ENCODE data around the gene NDRG3. TPM values are rescaled to one million over a fixed set of nuclear protein-coding genes. Genes with fewer than 3 reads are reported as not detected.

The NDRG3 gene
- total and polyA plus RNA-seq, 8 donors = 7.0 to 16.9 (median 9.1) TPM

DNA sequence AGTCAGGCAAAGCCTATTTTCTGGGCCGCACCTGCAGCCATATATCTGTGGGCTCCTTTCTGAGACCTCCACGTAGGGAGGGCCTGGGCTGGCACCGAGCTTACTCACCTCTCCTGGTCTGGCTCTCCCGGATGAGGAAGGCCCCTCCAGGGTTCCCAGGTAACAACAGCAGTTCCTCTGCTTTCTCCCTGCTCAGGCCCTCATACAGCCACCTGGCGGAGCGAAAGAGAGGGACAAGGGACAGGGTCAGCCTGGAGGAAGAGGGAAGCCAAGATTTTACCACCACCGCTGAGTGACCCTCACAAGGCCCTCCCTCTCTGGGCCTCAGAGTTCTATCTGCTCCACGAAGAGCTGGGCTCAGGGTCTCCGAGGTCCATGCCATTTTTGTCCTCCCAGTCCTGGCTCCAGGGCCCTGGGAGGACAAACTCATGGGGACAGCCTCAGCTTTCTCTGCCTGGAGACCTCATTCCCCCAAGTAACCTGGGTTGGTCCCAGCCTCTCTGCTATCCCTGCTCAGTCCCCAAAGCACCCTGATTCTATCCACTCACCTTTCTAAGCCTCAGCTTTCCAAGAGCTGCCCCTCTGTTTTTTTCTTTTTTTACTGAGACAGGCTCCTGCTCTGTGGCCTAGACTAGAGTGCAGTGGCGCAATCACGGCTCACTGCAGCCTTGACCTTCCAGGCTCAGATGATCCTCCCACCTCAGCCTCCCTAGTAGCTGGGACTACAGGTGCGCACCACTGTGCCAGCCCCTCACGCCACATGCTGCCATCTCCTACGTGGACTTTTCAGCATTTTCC, 113.2 kb downstream of the NDRG3 start:
- Histone ChIP-seq H3K27ac (no peak overlapping the region), H3K36me3 (no peaks in the 10 kb centered on the region), H3K4me1 (no peaks in the 10 kb centered on the region), H3K4me3 (no peak overlapping the region), H3K27me3 (no peaks in the 10 kb centered on the region), H3K9me3 (no peaks in the 10 kb centered on the region)
- intact Hi-C loops (cut with DNase I) = no loop called here
- WGBS, 2 donors = 69 to 77% methylated on average over 14 of the region's 14 CpGs
- TF ChIP-seq, protein P1, sequence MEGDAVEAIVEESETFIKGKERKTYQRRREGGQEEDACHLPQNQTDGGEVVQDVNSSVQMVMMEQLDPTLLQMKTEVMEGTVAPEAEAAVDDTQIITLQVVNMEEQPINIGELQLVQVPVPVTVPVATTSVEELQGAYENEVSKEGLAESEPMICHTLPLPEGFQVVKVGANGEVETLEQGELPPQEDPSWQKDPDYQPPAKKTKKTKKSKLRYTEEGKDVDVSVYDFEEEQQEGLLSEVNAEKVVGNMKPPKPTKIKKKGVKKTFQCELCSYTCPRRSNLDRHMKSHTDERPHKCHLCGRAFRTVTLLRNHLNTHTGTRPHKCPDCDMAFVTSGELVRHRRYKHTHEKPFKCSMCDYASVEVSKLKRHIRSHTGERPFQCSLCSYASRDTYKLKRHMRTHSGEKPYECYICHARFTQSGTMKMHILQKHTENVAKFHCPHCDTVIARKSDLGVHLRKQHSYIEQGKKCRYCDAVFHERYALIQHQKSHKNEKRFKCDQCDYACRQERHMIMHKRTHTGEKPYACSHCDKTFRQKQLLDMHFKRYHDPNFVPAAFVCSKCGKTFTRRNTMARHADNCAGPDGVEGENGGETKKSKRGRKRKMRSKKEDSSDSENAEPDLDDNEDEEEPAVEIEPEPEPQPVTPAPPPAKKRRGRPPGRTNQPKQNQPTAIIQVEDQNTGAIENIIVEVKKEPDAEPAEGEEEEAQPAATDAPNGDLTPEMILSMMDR (IDR thresholded peaks at IDR 0.05) = no peak
- FAIRE-seq (no peak), ATAC-seq (peak in 2 of 4 donors; percentile 63 to 65), DNase-seq (no peak)

DNA sequence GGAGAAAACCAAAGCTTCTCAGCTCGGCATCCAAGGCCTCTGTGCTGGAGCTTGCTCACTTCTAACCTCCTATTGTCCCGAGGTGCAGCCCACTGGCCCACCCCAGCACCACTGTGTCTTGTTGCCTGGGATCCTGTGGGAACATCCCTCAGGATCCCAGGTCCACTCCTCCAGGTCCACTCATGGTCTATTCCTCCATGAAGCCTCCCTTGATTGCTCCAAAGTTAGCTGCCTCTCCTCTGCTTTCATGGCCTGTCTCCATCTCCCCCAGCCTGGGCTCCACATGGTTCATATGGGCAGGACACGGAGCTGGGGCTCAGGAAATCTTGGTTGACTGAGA, 113.8 kb downstream of the NDRG3 start:
- WGBS, 2 donors = 57 to 67% methylated on average over 3 of the region's 3 CpGs
- H3K4me3 ChIP-seq = no peak overlapping the region
- H3K4me1 ChIP-seq = no peaks in the 10 kb centered on the region
- TF ChIP-seq, protein P1 (IDR thresholded peaks at IDR 0.05) = no peak
- no peaks in the 10 kb centered on the region for H3K27me3 ChIP-seq
- ATAC-seq (no peak), FAIRE-seq (no peak), DNase-seq (no peak)
- intact Hi-C loops (cut with DNase I) = no loop called here
- H3K27ac ChIP-seq = no peak overlapping the region
- H3K9me3 ChIP-seq = no peaks in the 10 kb centered on the region
- no peaks in the 10 kb centered on the region for H3K36me3 ChIP-seq

DNA sequence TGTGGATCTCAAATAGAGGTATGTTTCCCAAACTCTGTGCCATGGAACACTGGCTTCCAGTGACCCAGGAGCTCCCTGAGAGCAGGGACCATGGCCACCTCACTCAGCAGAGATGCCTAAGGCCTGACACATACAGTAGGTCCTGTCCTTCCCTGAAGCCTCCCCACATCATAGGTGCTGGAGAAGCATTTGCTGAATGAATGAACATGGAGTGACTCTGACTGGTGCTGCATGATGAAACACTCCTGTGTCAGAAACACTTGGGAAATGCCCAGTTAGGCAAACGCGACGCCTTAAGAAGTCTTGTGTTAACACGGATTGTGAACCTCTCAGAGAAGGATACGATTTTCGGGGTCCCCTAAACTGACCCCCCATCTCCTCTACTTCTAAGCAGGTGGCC, 114.2 kb downstream of the NDRG3 start:
- intact Hi-C loops (cut with DNase I) = no loop called here
- no peak overlapping the region for H3K4me3 ChIP-seq
- no peaks in the 10 kb centered on the region for H3K36me3 ChIP-seq
- no peaks in the 10 kb centered on the region for H3K9me3 ChIP-seq
- TF ChIP-seq, protein P1 (IDR thresholded peaks at IDR 0.05) = no peak
- H3K4me1 ChIP-seq = no peaks in the 10 kb centered on the region
- ATAC-seq (no peak), FAIRE-seq (no peak), DNase-seq (no peak)
- 78% methylated on average over 6 of the region's 6 CpGs for WGBS, 2 donors
- no peak overlapping the region for H3K27ac ChIP-seq
- no peaks in the 10 kb centered on the region for H3K27me3 ChIP-seq

DNA sequence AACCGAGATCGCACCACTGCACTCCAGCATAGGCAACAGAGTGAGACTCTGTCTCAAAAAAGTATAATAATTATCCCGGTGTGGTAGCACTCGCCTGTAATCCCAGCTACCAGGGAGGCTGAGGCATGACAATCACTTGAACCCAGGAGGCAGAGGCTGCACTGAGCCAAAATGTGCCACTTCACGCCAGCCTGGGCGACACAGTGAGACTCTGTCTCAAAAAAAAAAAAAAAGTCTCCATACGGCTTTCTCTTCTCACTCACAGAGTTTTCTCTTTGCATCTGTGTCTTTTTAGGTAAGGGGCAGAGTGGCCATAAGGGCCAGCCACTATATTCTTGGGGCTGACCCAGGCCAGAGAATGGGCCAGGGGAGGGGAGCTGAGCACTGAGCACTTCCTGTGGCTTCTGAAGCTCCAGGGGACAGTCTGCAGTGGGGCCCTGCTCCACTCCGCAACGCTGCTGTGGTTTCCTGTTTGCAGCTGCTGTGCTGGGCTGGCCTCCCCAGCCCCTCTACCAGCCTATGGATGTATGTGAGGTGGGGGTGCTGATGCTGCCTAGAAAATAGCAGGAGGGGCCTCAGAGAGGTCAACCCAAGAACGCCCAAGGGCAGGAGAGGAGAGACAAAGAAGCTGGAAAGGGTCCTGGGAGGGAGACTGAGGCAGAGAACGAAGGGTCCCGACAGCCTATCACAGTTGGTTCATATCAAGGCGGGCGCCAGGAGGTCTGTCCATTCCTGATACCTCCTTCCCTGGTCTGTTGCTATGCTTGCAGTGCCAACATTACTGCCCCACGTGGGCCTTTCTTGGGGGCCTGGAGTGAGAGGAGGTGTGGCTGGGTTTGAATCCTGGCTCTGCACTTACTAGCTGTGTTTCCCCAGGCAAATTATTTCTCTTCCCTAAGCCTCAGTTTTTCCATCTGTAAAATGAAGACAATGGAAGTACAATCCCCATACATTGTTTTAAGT, 115.9 kb downstream of the NDRG3 start:
- ATAC-seq (no peak), FAIRE-seq (no peak), DNase-seq (no peak)
- TF ChIP-seq, protein P1 (IDR thresholded peaks at IDR 0.05) = no peak
- H3K27ac ChIP-seq = no peak overlapping the region
- WGBS, 2 donors = 71 to 79% methylated on average over 15 of the region's 15 CpGs
- H3K4me3 ChIP-seq = no peak overlapping the region
- no peaks in the 10 kb centered on the region for H3K27me3 ChIP-seq
- no peaks in the 10 kb centered on the region for H3K4me1 ChIP-seq
- H3K36me3 ChIP-seq = no peaks in the 10 kb centered on the region
- intact Hi-C loops (cut with DNase I) = no loop called here
- H3K9me3 ChIP-seq = no peaks in the 10 kb centered on the region

Data from pancreas (tissue), 10 donors.